ENCODE measurements around the gene ABCB8. TPM values are rescaled to one million over a fixed set of nuclear protein-coding genes. Genes with fewer than 3 reads are reported as not detected.

Gene ABCB8
- total RNA-seq (2022; extraction: Qiagen RNA extraction; ENCODE audit: low read depth) = 37.6 to 53.7 TPM (median 49.4 TPM) in 5 replicates

DNA sequence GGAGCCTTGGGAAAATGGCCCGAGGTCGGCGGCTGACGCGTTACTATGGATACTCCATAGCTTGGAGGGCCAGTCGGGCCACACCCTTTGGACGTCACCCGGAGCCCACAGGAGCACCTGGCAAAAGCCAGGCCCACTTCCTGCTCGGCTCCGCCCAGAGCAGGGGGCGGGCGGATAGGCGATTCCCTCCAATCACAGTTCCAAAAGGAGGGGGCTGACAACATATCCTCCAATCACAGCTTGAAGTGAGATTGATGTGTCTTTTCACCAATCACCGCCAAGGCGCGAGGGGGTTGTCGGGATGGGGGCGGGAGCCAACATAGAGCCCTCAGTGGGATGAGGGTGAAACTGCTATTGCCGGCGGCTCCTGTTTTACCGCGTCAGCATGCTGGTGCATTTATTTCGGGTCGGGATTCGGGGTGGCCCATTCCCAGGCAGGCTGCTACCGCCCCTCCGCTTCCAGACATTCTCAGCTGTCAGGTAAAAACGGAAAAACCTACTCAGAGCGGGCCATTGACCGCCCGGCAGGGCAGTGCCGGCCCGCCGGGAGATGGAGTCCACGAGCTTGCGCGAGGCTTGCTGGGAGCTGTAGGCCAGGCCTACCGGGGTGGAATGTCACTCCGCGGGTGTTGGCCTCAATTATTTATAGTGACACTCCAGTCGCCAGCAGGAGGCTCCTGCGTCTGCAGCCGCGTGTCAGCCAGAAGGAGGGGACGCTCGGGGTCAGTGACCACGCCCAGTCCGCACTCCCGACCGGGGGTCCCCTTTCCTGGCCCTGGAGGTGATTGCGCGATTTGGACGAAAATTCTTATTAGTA is at the start of gene ABCB8:
Gene ABCB8 (plus strand): TSS at position 320 of the 817 bp plus-strand sequence. CDS start 66 bp downstream, at position 386.

DNA sequence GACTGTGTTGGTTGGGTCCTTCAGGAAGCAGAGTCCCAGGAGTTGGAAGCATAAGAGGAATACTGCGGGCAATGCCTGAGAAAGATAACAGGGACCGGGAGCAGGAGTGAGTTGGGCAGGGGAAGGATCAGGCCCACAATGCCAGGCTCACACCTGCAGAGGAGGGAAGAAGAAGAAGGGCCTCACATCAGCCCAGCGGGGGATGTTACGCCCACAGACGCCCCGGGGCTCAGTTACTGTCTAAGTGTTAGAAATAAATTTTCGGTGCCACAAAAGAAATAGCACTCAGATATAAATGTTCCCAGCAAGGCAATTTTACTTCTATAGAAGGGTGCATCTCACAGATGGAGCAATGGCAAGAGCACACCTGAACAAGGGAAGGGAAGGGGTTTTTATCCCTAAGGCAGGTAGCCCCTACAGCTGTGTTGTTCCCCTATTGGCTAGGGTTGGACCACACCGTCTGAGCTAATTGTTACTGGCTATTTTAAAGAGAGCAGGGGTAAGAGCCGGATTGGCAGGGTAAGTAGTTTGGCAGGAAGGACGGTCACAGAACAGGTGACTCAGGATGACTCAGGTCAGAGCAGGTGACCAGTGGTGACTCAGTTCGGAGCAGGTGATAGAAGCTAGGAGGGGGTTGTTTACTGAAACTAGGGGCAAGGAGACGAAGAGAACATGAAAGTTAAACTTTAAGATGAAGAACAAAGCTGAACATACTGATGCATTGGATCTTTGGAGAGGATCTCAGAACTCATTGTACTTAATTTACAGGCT is 37.6 kb upstream of the ABCB8 start, which contains the start of gene NOS3:
Gene NOS3 (plus strand): TSS at position 602 of the 771 bp plus-strand sequence. CDS start 2,787 bp downstream, outside the sequence.

DNA sequence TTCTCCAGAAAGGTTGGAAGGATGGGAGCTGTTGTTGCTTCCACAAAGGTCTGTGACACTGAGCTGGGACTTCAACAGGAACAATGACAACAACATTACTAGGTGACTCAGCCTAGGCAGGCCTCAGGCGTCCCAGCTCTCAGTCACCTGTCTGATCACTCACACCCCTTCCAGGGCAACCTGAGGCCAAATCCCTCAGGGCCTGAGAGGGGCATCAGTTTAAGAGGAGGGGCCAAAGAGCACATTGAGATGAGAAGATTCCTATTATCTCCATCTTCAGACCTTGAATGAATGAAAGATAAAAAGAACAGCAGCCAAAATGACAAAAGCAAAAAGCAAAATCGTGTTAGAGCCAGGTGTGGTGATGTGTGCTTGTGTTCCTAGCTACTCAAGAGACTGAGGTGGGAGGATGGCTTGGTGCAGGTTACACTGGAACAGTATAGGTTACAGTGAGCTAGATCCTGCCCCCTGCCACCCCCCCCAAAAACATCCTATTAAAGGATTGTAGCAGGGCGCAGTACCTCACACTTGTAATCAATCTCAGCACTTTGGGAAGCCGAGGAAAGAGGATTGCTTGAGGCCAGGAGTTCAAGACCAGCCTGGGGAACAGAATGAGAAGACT is 3.7 kb upstream of the ABCB8 start, which contains the start of gene ATG9B:
Gene ATG9B (minus strand): TSS at position 60 of the 622 bp plus-strand sequence. CDS start 71 bp downstream, outside the sequence.

DNA sequence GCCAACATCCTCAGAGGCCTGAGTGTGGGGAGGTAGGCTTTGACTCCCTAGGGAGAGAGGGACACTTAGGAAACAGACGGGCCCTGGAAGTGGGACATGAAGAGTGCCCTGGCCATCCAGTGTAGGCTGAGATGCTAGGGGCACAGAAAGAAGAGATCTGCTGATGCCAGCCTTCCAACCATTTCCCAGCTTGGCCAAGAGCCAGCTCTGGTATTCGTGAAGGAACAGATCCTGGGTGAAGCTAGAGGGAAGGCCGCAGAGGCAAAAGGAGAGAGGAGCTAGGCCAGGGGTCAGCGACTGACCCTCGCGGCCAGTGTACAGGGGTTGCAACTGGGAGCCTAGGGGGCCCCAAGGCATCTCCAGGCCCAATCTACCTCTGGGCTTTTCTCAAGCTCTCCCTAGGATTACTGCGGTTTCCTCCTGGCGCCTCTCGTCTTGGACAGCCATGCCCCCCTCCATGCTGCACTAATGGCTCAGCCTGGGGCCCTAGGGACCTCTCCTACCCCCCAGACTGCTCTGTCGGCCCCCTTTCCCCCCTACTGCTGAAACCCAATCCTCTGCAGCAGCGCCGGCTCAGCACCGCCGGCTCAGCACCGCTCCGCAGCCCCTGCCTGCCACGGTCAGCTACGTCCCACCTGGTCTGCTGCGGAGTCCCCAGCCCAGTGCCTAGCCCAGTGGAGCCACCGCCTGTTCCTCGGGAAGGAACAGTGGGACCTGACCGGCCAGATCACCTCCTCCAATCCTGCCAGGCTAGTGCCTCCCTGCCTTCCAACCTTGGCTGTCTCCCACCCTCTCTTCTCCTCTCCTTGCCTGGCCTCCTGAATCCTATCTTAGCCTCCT is 19.9 kb downstream of the ABCB8 start, which contains the start of gene ASIC3:
Gene ASIC3 (plus strand): TSS at position 556 of the 840 bp plus-strand sequence. CDS start 355 bp downstream, outside the sequence.

DNA sequence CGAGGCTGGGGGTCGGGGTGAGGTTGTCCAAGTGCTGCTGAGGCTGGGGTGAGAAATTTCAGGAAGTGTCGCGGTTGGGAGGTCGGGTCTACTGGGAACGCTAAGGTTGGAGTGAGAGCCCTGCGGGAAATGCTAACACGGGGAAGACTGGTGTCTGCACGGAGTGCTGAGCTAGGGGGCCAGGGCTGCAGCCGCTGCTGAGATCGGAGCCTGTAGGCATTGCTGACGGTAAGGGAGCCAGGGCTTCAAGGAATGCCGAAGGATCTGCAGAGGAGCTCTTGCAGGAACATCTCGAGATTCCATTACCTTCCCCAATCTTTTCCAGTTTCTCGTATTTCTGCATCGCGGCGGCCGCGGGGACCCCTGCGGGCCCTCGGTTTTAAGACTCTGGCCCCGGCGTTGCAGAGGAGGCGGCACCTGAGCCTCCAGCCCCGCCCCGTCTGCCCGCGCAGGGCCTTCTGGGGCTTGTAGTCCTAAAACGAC is 29.3 kb downstream of the ABCB8 start, which contains the start of gene CDK5:
Gene CDK5 (minus strand): TSS at position 392 of the 483 bp plus-strand sequence. CDS start 49 bp downstream, at position 343.

DNA sequence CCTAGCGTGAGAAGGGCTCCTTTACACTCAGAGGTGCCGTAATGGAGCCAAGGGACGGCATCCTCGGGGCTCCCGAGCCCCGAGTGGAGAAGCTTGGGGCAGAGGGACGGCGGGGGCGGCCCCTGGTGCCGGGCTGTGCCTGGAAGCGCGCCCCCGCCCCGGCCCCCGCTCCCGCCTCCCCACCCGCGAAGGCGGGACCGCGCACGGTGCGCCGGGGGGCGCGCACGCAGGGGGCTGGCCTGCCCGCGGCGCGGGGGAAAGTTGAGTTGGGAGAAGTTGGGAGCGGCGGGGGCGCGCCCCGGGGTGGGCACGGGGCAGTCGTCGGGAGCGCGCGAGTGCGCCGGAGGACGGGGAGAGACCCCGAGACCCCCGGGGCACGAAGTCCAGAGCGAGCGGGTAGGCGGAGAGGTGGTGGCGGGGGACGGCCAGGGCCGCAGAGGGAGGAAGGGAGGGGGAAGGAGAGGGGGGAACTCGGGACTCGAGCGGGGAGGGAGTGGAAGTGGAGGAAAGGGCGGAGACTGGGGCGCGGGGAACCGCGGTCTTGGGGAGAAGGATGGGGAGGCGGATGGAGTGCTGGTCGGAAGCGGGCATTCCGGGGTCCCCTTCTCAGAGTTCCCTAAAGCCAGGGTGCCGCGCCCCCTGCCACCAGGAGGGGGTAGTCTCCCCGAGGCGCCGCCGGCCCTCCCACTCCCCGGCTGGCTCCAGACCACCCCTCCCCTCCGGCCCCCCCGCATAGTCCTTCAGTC is 31.3 kb downstream of the ABCB8 start, which contains the start of gene SLC4A2:
Gene SLC4A2 (plus strand): TSS at position 223 of the 746 bp plus-strand sequence. CDS start 2,399 bp downstream, outside the sequence.

DNA sequence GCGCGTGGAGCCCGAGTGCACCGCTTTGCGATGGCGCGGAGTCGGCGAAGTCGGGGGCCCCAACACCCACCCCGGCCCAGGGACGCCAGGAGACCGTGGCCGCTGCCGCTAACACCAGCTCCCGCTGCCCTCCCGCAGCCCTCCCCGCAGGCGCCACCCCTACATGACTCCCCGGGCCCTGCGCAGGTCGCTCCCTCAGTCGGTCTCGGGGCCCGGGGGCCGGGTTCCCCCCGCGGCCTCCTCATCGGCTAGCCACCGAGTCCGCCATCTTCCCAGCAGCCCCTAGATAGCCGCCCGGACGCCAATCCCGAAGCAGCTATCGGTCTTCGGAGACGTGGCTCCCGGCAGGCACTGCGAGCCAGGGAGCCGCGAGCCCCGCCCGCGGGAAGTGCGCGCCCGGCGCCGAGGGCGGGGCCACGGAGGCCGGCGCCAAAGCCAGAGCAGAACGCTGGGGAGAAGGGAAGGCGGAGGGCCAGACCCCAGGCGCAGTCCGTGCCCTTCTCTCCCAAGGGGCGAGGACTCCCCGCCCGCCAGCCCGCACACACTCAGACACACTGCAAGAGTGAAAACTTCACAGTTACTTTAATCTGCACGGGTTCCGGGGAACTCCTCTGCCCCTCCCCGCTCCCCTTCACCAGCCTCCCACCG is 52.4 kb downstream of the ABCB8 start, which contains the start of gene FASTK:
Gene FASTK (minus strand): TSS at position 288 of the 648 bp plus-strand sequence. CDS start 43 bp downstream, at position 245.

DNA sequence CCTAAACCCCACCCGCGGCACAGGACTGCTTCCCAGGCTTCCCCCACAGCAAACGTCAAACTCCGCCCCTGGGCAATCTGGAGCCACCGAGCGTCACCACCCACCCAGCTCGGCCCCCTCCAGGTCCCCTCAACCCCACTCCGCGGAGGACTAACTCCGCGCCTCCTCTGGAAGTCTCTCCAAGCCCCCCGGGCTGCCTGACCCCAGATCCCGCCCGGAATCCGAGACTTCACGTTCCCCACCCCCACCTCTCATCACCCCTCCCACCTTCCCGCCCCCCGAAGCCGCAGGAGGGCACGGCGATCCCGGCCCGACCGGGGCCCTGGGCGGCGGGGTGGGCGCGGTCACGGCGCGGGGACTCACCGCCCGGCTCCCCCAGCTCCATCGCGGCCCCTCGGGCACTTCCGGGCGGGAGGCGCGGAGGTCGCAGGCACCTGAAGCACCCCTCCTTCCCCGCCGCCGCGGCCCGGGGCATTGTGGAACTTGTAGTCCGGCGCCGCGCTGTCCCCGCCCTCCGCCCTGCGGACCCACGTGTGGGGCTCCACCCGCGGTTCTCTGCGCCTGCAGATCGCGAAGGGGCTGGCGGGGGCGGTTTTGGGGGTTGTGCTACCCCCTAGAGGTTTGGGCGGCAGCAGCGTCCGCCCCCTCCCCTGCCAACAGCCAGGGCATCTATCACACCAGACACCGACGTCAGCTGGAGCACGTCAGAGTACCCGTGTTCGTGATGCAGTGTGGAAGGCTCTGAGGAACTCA is 55.0 kb downstream of the ABCB8 start, which contains the start of gene TMUB1:
Gene TMUB1 (minus strand): TSS at position 423 of the 753 bp plus-strand sequence. CDS start 930 bp downstream, outside the sequence.

DNA sequence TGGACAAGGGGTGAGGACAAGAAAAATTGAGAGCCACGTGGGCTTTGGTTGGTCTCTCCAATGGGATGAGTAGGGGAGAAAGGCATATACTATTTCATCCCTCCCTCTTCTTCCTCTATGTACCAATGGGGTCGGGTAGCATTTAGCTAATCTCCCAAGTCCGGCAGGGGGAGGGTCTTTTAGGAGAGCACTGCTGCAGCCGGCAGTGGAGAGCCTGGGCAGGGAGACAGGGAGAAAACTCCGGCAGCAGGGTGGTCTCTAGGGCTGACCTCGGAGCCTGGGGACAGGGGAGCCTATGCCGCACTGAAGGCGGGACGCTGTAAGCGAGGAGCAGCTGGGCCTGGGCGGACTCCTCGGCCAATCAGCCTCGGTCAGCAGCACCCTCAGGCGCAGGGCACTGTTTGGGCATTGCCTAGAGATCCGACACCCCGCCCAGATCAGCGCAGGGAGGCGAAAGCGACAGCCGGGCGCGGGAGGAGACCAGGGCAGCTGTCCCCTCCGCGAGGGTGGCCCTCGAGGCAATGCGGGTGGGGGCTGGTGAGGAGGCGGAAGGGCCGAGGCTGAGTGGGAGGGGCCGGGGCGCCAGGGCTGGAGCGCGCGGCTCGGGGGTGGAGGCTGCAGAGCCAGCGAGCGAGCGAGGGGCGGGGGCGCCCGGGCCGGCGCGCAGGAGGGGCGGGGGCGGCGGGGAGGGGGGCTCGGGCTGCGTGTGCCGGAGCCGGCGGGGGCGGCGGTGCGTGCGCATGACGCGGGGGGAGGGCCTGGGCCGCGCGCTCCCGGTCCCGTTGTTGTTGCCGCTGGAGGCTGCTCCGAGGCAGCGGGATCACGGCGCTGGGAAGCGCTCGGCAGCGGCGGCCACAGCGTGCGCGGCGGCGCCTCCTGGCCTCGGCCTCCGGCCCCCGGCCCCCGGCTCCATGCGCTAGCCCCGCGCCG is 57.7 kb downstream of the ABCB8 start, which contains the start of gene AGAP3:
Gene AGAP3 (plus strand): TSS at position 785 of the 930 bp plus-strand sequence. CDS start 267 bp downstream, outside the sequence.

Other genes with a start within 250 kb of the ABCB8 start
- gene TMEM176B, start 228.1 kb upstream of the ABCB8 start, total RNA-seq (2022; extraction: Qiagen RNA extraction; ENCODE audit: low read depth) = 0.09 to 0.16 TPM in 2 of 5 replicates, not detected in the others
- gene TMEM176A, start 227.7 kb upstream of the ABCB8 start, total RNA-seq (2022; extraction: Qiagen RNA extraction; ENCODE audit: low read depth) = not detected in 5 replicates
- not detected in 5 replicates for gene AOC1, start 175.9 kb upstream of the ABCB8 start, total RNA-seq (2022; extraction: Qiagen RNA extraction; ENCODE audit: low read depth)
- 0.35 to 0.51 TPM (median 0.44 TPM) in 5 replicates for gene KCNH2, start 50.1 kb upstream of the ABCB8 start, total RNA-seq (2022; extraction: Qiagen RNA extraction; ENCODE audit: low read depth)
- gene NOS3, start 37.4 kb upstream of the ABCB8 start, total RNA-seq (2022; extraction: Qiagen RNA extraction; ENCODE audit: low read depth) = 0.17 to 0.49 TPM (median 0.26 TPM) in 5 replicates
- gene ATG9B, start 4.0 kb upstream of the ABCB8 start, total RNA-seq (2022; extraction: Qiagen RNA extraction; ENCODE audit: low read depth) = 0.14 to 0.84 TPM (median 0.60 TPM) in 5 replicates
- 7.5 to 13.1 TPM (median 10.6 TPM) in 5 replicates for gene ASIC3, start 20.1 kb downstream of the ABCB8 start, total RNA-seq (2022; extraction: Qiagen RNA extraction; ENCODE audit: low read depth)
- 31.5 to 33.1 TPM (median 32.4 TPM) in 5 replicates for gene CDK5, start 29.4 kb downstream of the ABCB8 start, total RNA-seq (2022; extraction: Qiagen RNA extraction; ENCODE audit: low read depth)
- 206 to 317 TPM (median 271 TPM) in 5 replicates for gene SLC4A2, start 31.1 kb downstream of the ABCB8 start, total RNA-seq (2022; extraction: Qiagen RNA extraction; ENCODE audit: low read depth)
- gene FASTK, start 52.4 kb downstream of the ABCB8 start, total RNA-seq (2022; extraction: Qiagen RNA extraction; ENCODE audit: low read depth) = 51.3 to 84.8 TPM (median 73.9 TPM) in 5 replicates
- 34.7 to 58.3 TPM (median 48.2 TPM) in 5 replicates for gene TMUB1, start 55.0 kb downstream of the ABCB8 start, total RNA-seq (2022; extraction: Qiagen RNA extraction; ENCODE audit: low read depth)
- gene AGAP3, start 58.0 kb downstream of the ABCB8 start, total RNA-seq (2022; extraction: Qiagen RNA extraction; ENCODE audit: low read depth) = 62.0 to 72.4 TPM (median 67.1 TPM) in 5 replicates
- gene GBX1, start 139.2 kb downstream of the ABCB8 start, total RNA-seq (2022; extraction: Qiagen RNA extraction; ENCODE audit: low read depth) = 0.18 TPM in 1 of 5 replicates, not detected in the others
- not detected in 5 replicates for gene ASB10, start 158.8 kb downstream of the ABCB8 start, total RNA-seq (2022; extraction: Qiagen RNA extraction; ENCODE audit: low read depth)
- gene H2BK1, start 182.0 kb downstream of the ABCB8 start, total RNA-seq (2022; extraction: Qiagen RNA extraction; ENCODE audit: low read depth) = not detected in 5 replicates
- gene ABCF2, start 198.8 kb downstream of the ABCB8 start, total RNA-seq (2022; extraction: Qiagen RNA extraction; ENCODE audit: low read depth) = 65.3 to 71.7 TPM (median 70.5 TPM) in 5 replicates
- 43.2 to 52.5 TPM (median 47.1 TPM) in 5 replicates for gene CHPF2, start 204.0 kb downstream of the ABCB8 start, total RNA-seq (2022; extraction: Qiagen RNA extraction; ENCODE audit: low read depth)
- 7.9 to 12.4 TPM (median 10.5 TPM) in 5 replicates for gene SMARCD3, start 220.2 kb downstream of the ABCB8 start, total RNA-seq (2022; extraction: Qiagen RNA extraction; ENCODE audit: low read depth)

Data from A549 treated with DMSO at 1 μM for 4 hours (cell line).